HEK293 (cell line): ENCODE measurements around the gene CCND3.
A peak's percentile ranks its signal among the peaks of the same experiment; 100 is the strongest.

Experiments used
- BCL6B ChIP-seq: fragments of 450-650 bp; formaldehyde crosslinking; IDR thresholded peaks from 2 replicates; pipeline ENCODE4 v1.5.1; 2017; ENCODE audit warnings: missing biosample characterization, missing genetic modification characterization
- EGR2 ChIP-seq: fragments of 450-650 bp; formaldehyde crosslinking; IDR thresholded peaks from 2 replicates; pipeline ENCODE4 v1.5.1; 2016; ENCODE audit warnings: low read depth, missing biosample characterization, missing genetic modification characterization
- GLI4 ChIP-seq: fragments of 450-650 bp; formaldehyde crosslinking; IDR thresholded peaks from 2 replicates; pipeline ENCODE4 v1.5.1; 2016; ENCODE audit warnings: missing biosample characterization, missing genetic modification characterization
- KLF1 ChIP-seq: fragments of 450-650 bp; formaldehyde crosslinking; IDR thresholded peaks from 2 replicates; pipeline ENCODE4 v1.5.1; 2016; ENCODE audit warnings: missing biosample characterization, missing genetic modification characterization
- MZF1 ChIP-seq: fragments of 450-650 bp; formaldehyde crosslinking; IDR thresholded peaks from 2 replicates; pipeline ENCODE4 v1.5.1; 2017; ENCODE audit warnings: missing biosample characterization, missing genetic modification characterization, borderline replicate concordance
- SP7 ChIP-seq: fragments of 450-650 bp; formaldehyde crosslinking; IDR thresholded peaks from 2 replicates; pipeline ENCODE4 v1.5.1; 2016; ENCODE audit warnings: missing biosample characterization, missing genetic modification characterization
- TSHZ1 ChIP-seq: fragments of 450-650 bp; formaldehyde crosslinking; IDR thresholded peaks from 2 replicates; pipeline ENCODE4 v1.5.1; 2016; ENCODE audit warnings: missing biosample characterization, missing genetic modification characterization, borderline replicate concordance
- YY1 ChIP-seq: fragments of 450-650 bp; formaldehyde crosslinking; IDR thresholded peaks from 2 replicates; pipeline ENCODE4 v1.5.1; 2018; ENCODE audit warnings: missing biosample characterization, missing genetic modification characterization
- ZBTB7A ChIP-seq: fragments of 450-650 bp; formaldehyde crosslinking; IDR thresholded peaks from 2 replicates; pipeline ENCODE4 v1.5.1; 2016; ENCODE audit warnings: low read depth, missing biosample characterization, missing genetic modification characterization
- ZFP37 ChIP-seq: fragments of 450-650 bp; formaldehyde crosslinking; IDR thresholded peaks from 2 replicates; pipeline ENCODE4 v1.5.1; 2016; ENCODE audit warnings: missing biosample characterization, missing genetic modification characterization
- ZNF140 ChIP-seq: fragments of 450-650 bp; formaldehyde crosslinking; IDR thresholded peaks from 2 replicates; pipeline ENCODE4 v1.5.1; 2016; ENCODE audit warnings: missing biosample characterization, missing genetic modification characterization
- ZNF148 ChIP-seq: fragments of 450-650 bp; formaldehyde crosslinking; IDR thresholded peaks from 2 replicates; pipeline ENCODE4 v1.5.0; 2017; ENCODE audit warnings: missing biosample characterization, missing genetic modification characterization, borderline replicate concordance
- ZNF239 ChIP-seq: fragments of 450-650 bp; formaldehyde crosslinking; IDR thresholded peaks from 2 replicates; pipeline ENCODE4 v1.5.1; 2016; ENCODE audit warnings: missing biosample characterization, missing genetic modification characterization
- ZNF302 ChIP-seq: fragments of 450-650 bp; formaldehyde crosslinking; IDR thresholded peaks from 2 replicates; pipeline ENCODE4 v1.5.1; 2016; ENCODE audit warnings: missing biosample characterization, missing genetic modification characterization, low read depth
- ZNF391 ChIP-seq: fragments of 450-650 bp; formaldehyde crosslinking; IDR thresholded peaks from 2 replicates; pipeline ENCODE4 v1.5.1; 2016; ENCODE audit warnings: low read depth, missing biosample characterization, missing genetic modification characterization, borderline replicate concordance
- ZNF416 ChIP-seq: fragments of 450-650 bp; formaldehyde crosslinking; IDR thresholded peaks from 2 replicates; pipeline ENCODE4 v1.5.1; 2016; ENCODE audit warnings: missing biosample characterization, missing genetic modification characterization
- ZNF426 ChIP-seq: fragments of 450-650 bp; formaldehyde crosslinking; IDR thresholded peaks from 2 replicates; pipeline ENCODE4 v1.5.1; 2017; ENCODE audit warnings: missing biosample characterization, missing genetic modification characterization, mild to moderate bottlenecking, inconsistent platforms, moderate library complexity
- ZNF488 ChIP-seq: fragments of 450-650 bp; formaldehyde crosslinking; IDR thresholded peaks from 2 replicates; pipeline ENCODE4 v1.5.1; 2016; ENCODE audit warnings: missing biosample characterization, missing genetic modification characterization
- ZNF501 ChIP-seq: fragments of 450-650 bp; formaldehyde crosslinking; IDR thresholded peaks from 2 replicates; pipeline ENCODE4 v1.5.1; 2016; ENCODE audit warnings: missing biosample characterization, missing genetic modification characterization
- ZNF529 ChIP-seq: fragments of 450-650 bp; formaldehyde crosslinking; IDR thresholded peaks from 2 replicates; pipeline ENCODE4 v1.5.1; 2017; ENCODE audit warnings: missing genetic modification characterization, missing biosample characterization; ENCODE audit not compliant: insufficient replicate concordance
- ZNF555 ChIP-seq: fragments of 450-650 bp; formaldehyde crosslinking; conservative IDR thresholded peaks from 2 replicates; pipeline ENCODE4 v1.5.1; 2017; ENCODE audit warnings: missing biosample characterization, mild to moderate bottlenecking, missing genetic modification characterization, inconsistent platforms
- ZNF623 ChIP-seq: fragments of 450-650 bp; formaldehyde crosslinking; IDR thresholded peaks from 2 replicates; pipeline ENCODE4 v1.5.1; 2016; ENCODE audit warnings: missing biosample characterization, missing genetic modification characterization
- ZNF777 ChIP-seq: fragments of 450-650 bp; formaldehyde crosslinking; IDR thresholded peaks from 2 replicates; pipeline ENCODE4 v1.5.1; 2017; ENCODE audit warnings: missing biosample characterization, missing genetic modification characterization, borderline replicate concordance
- ZNF791 ChIP-seq: fragments of 450-650 bp; formaldehyde crosslinking; IDR thresholded peaks from 2 replicates; pipeline ENCODE4 v1.5.1; 2016; ENCODE audit warnings: missing biosample characterization, missing genetic modification characterization
- ZSCAN30 ChIP-seq: fragments of 450-650 bp; IDR thresholded peaks from 2 replicates; pipeline ENCODE4 v1.5.1; 2018; ENCODE audit warnings: missing biosample characterization, mild to moderate bottlenecking, missing genetic modification characterization, moderate library complexity
- TF ChIP-seq, protein P1 (sequence below): fragments of 450-650 bp; formaldehyde crosslinking; IDR thresholded peaks from 2 replicates; pipeline ENCODE4; 2016; ENCODE audit warnings: missing biosample characterization, missing genetic modification characterization
- TF ChIP-seq, protein P2 (sequence below): fragments of 450-650 bp; formaldehyde crosslinking; IDR thresholded peaks from 2 replicates; pipeline ENCODE4 v1.5.1; 2016; ENCODE audit warnings: missing biosample characterization, missing genetic modification characterization

Gene CCND3

DNA sequence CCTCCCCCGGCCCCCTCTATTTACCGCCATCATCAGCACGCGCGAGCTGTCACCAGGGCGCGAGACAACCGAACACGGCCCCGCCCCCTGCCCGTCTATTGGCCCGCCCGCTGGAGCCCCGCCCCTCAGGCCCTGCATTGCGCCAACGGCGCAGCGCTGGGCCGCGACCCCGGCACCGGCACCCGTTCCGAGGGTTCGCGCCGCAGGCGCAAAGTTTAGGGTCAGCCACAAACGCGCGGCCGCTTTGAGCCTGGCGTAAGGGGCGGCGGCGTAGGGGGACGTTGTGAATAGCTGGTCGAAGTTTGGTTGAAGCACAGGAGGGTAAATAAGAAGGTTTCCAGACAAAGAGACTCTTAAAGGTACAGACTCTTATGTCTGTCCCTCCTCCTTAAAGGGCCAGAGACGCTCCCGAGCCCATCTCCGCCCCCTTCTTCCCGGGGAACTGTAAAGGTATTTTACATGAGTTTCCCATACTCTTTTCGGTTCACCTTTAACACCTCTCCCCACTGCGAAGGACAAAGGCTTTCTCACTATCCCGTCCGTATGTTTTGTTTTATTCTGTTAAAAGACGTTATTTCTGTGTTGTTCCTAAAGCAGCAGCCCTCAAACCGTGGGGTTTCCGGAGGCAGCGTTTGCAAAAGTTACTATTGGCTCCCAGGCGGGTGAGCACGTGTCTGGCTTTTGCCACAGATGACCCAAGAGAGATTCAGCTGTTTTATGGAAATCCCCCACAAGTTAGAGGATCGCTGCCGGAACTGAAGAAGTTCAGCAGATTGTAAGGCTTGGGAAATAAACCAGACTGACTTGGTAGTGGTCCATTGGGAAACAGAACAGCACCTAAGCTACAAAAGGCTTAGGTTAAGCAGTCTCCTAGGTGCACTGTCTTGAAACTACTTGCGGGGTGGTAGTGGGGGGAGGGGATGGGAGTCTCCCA lies 46.0 kb downstream of the CCND3 start, which contains the start of gene USP49 (continued):
- TF ChIP-seq, protein P1, sequence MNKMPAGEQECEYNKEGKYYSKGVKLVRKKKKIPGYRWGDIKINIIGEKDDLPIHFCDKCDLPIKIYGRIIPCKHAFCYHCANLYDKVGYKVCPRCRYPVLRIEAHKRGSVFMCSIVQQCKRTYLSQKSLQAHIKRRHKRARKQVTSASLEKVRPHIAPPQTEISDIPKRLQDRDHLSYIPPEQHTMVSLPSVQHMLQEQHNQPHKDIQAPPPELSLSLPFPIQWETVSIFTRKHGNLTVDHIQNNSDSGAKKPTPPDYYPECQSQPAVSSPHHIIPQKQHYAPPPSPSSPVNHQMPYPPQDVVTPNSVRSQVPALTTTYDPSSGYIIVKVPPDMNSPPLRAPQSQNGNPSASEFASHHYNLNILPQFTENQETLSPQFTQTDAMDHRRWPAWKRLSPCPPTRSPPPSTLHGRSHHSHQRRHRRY (tag by site-specific recombination), result no peak
- no peak for TF ChIP-seq ZFP37 (tag by site-specific recombination)
- no peak for TF ChIP-seq ZNF140 (tag by site-specific recombination)
- TF ChIP-seq SP7, result no peak
- TF ChIP-seq YY1 (tag by site-specific recombination), result no peak
- no peak for TF ChIP-seq ZBTB7A (tag by site-specific recombination)
- no peak for TF ChIP-seq TSHZ1 (tag by site-specific recombination)
- TF ChIP-seq, protein P2, sequence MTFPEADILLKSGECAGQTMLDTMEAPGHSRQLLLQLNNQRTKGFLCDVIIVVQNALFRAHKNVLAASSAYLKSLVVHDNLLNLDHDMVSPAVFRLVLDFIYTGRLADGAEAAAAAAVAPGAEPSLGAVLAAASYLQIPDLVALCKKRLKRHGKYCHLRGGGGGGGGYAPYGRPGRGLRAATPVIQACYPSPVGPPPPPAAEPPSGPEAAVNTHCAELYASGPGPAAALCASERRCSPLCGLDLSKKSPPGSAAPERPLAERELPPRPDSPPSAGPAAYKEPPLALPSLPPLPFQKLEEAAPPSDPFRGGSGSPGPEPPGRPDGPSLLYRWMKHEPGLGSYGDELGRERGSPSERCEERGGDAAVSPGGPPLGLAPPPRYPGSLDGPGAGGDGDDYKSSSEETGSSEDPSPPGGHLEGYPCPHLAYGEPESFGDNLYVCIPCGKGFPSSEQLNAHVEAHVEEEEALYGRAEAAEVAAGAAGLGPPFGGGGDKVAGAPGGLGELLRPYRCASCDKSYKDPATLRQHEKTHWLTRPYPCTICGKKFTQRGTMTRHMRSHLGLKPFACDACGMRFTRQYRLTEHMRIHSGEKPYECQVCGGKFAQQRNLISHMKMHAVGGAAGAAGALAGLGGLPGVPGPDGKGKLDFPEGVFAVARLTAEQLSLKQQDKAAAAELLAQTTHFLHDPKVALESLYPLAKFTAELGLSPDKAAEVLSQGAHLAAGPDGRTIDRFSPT (tag by site-specific recombination), result no peak
- TF ChIP-seq ZNF529 (tag by site-specific recombination), result no peak
- no peak for TF ChIP-seq ZNF777 (tag by site-specific recombination)
- no peak for TF ChIP-seq ZNF239
- no peak for TF ChIP-seq EGR2 (tag by site-specific recombination)
- no peak for TF ChIP-seq ZNF302 (tag by site-specific recombination)
- TF ChIP-seq ZNF623, result no peak
- TF ChIP-seq ZNF416, result no peak
- no peak for TF ChIP-seq ZNF488 (tag by site-specific recombination)
- no peak for TF ChIP-seq ZNF555 (tag by site-specific recombination)
- TF ChIP-seq ZNF426 (tag by site-specific recombination), result no peak
- TF ChIP-seq MZF1 (tag by site-specific recombination), result peak; percentile 81
- TF ChIP-seq ZNF791 (tag by site-specific recombination), result no peak
- no peak for TF ChIP-seq KLF1 (tag by site-specific recombination)
- no peak for TF ChIP-seq ZNF148 (tag by site-specific recombination)
- no peak for TF ChIP-seq ZSCAN30 (tag by site-specific recombination)
- TF ChIP-seq GLI4 (tag by site-specific recombination), result no peak
- no peak for TF ChIP-seq ZNF501
- no peak for TF ChIP-seq BCL6B (tag by site-specific recombination)
- no peak for TF ChIP-seq ZNF391 (tag by site-specific recombination)
